GM19043 (cell line): ENCODE data around the gene EGLN1.

Experiments
- ATAC-seq: cut with Tn5 transposase; IDR thresholded peaks from one replicate; pipeline ENCODE4 v1.9.1; 2021; ENCODE audit warnings: low read depth; ENCODE audit not compliant: unreplicated experiment

EGLN1 gene

DNA sequence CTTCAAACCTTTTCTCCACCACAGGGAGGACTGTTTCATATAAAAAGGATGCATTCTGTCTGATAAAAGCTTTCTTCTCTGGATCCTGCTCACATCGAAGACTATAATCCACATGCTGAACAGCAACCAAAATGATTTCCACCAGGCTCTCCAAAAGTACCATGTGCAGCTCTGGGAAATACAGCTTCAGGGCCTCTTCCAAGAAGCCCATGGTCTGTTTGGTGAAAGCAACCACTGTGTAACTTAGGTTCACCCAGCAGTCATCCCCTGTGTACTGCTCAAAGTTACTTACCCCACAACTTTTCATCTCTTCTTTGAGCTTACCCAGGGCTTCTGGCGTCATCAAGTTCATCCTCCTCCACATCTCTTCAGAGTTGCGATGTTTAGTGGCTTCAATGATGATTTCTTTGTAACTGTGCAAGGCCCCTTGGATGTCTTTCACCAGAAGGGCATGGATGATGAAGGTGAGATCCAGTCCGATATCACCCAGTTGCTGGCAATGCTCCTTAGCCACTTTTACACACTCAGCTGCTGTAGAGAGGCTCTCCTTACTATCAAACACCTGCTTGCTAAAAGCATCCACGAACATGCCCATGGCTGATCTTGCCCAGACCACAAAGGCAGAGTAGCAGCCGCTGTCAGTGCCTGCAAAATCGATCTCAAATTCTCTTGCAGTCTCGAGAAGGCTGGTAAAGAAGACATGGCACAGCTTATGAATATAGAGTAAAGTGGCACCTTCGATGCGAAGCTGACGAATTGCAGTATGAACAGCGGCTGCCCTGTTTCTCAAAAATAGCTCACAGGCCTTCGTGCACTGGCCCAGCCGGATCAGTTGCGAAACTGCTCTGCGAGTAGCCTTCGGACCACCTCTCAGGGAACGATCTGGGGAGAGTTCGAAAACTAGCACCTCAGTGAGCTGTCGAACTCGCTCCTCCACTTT is 86.2 kb downstream of the EGLN1 start:
- no peak for ATAC-seq

DNA sequence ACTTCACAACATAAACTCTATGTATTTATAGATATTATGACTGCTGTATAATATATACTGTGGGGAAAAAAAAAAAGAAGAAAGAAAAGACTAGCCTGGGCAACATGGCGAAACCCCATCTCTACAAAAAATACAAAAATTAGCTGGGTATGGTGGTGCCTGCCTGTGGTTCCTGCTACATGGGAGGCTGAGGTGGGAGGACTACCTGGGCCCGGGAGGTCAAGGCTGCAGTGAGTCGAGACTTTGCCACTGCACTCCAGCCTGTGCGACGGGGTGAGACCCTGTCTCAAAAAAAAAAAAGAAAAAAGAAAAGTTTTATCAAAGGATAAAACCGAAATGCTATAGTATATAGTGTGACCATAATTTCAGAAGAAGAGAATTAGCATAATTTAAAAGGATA is 87.1 kb downstream of the EGLN1 start:
- ATAC-seq, result no peak

DNA sequence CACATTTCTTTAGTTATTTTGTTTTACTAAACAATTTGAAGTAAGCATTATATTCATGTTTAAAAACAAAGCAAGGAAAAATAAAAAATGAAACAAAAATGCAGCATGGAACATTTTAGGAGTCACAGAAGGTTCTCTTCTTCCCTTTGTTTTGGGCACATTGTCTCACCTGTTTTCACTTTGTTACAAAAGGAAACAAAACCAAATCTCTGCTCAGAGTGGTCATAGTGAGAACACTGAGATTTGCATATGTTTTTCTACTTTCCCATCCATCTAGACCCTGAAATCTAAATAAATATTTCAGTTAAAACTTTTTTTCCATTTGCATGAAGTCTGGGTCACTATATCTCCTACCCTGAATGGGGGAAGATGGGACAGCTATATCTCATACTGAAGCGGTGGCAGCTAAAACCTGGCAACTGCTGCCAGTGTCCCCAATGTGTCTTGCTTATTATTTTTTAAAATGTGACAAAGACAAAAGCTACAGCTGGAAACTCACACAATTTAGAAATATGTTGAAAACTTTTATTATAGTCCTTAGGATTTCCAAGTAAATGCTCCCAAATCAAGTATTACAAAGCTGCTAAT is 87.9 kb downstream of the EGLN1 start:
- ATAC-seq, result peak; percentile 24

GRCh38 chr1:231332761-231333160 is 89.3 kb downstream of the EGLN1 start:
- no peak for ATAC-seq

- no peak for ATAC-seq
Observed at GRCh38 chr1:231329483-231329882, 92.6 kb downstream of the EGLN1 start.

- no peak for ATAC-seq
Observed at GRCh38 chr1:231327617-231328016, 94.5 kb downstream of the EGLN1 start.

GRCh38 chr1:231326248-231326647 is 95.8 kb downstream of the EGLN1 start:
- no peak for ATAC-seq

DNA sequence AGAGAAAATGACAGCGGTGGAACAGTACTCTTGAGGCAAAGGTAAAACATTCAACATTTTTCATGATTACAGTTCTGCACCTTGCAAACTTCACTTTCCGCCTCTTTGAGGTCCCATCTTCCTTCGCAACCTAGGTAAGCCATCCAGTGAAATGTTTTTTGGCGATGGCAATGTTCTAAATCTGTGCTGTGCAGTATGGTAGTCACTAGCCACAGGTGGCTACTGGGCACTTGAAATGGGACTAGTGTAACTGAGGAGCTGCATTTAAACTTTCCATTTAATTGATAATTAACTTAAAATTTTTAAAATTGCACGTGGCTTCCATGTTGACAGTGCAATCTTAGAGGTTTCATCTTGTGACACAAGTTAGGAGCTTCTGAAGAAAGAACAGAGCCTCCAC is 97.4 kb downstream of the EGLN1 start:
- no peak for ATAC-seq

DNA sequence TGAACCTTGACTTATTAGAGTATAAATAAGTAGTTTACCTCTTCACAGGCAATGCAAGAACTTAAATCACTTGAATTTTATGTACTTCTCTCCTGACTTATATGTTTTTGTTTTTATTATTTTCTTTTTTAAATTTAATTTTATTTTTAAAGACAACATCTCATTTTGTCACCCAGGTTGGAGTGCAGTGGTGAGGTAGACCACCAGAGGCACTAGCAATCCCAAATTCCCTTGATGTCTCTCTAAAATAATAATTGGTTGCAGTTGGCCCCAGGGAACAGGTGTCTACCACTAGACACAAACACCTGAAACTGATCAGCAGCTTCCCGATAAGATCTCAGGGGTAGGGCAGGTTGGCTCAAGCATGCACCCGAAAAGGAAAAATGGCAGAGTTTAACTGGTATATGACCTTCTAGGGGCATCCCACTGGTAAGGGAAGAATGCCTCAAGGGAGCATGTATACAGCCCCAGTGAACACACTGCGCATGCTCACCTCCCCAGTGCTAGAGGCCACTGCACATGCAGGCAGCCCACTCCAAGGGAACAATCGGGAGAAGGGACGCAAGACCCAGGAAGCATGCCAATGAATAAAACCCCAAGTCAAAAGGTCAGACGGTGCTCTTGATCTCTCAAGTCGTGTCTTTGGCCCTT is 99.1 kb downstream of the EGLN1 start:
- ATAC-seq, result no peak

DNA sequence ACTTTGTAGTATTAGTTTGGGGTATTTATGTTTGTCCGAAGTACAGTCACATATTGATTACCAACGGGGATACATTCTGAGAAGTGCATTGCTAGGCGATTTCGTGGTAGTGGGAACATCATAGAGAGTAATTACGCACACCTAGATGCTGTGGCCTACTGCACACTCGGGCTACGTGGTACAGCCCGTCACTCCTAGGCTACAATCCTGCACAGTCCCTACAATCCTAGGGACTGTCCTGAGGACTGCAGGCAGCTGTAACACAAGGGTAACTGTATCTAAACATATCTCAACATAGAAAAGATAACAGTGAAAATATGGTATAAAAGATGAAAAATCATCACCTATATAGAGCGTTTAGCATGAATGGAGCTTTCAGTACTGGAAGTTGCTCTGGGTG is 103.0 kb downstream of the EGLN1 start:
- no peak for ATAC-seq

GRCh38 chr1:231318568-231318967 is 103.5 kb downstream of the EGLN1 start:
- ATAC-seq, result no peak

GRCh38 chr1:231318015-231318355 is 104.1 kb downstream of the EGLN1 start:
- ATAC-seq, result no peak

DNA sequence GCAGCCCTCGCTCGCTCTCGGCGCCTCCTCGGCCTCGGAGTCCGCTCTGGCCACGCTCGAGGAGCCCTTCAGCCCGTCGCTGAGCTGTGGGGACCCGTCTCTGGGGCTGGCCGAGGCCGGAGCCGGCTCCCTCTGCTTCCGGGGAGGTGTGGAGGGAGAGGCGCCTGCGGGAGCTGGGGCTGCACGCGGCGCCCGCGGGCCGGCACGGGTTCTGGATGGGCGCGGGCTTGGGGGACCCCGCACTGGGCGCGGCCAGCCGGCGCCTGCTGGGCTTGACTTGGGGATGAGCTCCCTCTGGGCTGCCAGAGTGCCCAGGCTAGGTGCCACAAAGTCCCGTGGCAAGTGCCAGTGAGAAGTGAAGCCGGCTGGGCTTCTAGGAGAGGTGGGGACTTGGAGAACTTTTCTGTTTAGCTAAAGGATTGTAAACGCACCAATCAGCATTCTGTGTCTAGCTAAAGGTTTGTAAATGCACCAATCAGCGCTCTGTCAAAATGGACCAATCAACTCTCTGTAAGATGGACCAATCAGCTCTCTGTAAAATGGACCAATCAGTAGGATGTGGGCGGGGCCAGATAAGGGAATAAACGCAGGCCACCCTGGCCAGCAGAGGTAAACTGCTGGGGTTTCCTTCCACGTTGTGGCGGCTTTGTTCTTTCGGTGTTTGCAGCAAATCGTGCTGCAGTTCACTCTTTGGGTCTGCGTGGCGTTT is 104.6 kb downstream of the EGLN1 start:
- ATAC-seq, result no peak

GRCh38 chr1:231315887-231316286 is 106.2 kb downstream of the EGLN1 start:
- peak; percentile 88 for ATAC-seq
